Neural progenitor cell (in vitro differentiated cells): Measurements from ENCODE around the gene SNX10. TPM values are rescaled to one million over a fixed set of nuclear protein-coding genes. Genes with fewer than 3 reads are reported as not detected.

Source experiments
- DNase-seq: peaks from one replicate; pipeline ENCODE4 v3.0.0-alpha.2; 2016; ENCODE audit warnings: low spot score
- H2AFZ ChIP-seq: fragments of 200-600 bp; sonication (generic); replicated peaks from 2 replicates; pipeline ENCODE4 v1.6.1; 2016; ENCODE audit warnings: antibody characterized with exemption
- H3F3A ChIP-seq: fragments of 200-600 bp; sonication (generic); 2 replicates; pipeline ENCODE4 v1.6.1; 2016; ENCODE audit warnings: antibody characterized with exemption, low read depth
- H3K27ac ChIP-seq: fragments of 200-600 bp; sonication (generic); 2 replicates; pipeline ENCODE4 v1.5.1; 2016; ENCODE audit warnings: mild to moderate bottlenecking
- H3K27me3 ChIP-seq: fragments of 200-600 bp; sonication (generic); 2 replicates; pipeline ENCODE4 v1.6.1; 2016; ENCODE audit warnings: mild to moderate bottlenecking, moderate library complexity
- H3K36me3 ChIP-seq: fragments of 200-600 bp; sonication (generic); 2 replicates; pipeline ENCODE4 v1.5.1; 2016
- H3K4me1 ChIP-seq: fragments of 200-600 bp; sonication (generic); 2 replicates; pipeline ENCODE4 v1.6.1; 2016; ENCODE audit warnings: mixed run types
- H3K4me2 ChIP-seq: fragments of 200-600 bp; sonication (generic); 2 replicates; pipeline ENCODE4 v1.6.1; 2016
- H3K4me3 ChIP-seq: fragments of 200-600 bp; sonication (generic); 2 replicates; pipeline ENCODE4 v1.5.1; 2016
- H3K79me2 ChIP-seq: fragments of 200-600 bp; sonication (generic); 2 replicates; pipeline ENCODE4 v1.6.1; 2016; ENCODE audit warnings: low read depth
- H3K9ac ChIP-seq: fragments of 200-600 bp; sonication (generic); 2 replicates; pipeline ENCODE4 v1.6.1; 2016
- H3K9me3 ChIP-seq: fragments of 200-600 bp; sonication (generic); 2 replicates; pipeline ENCODE4 v1.5.1; 2016; ENCODE audit warnings: low read depth
- H4K20me1 ChIP-seq: fragments of 200-600 bp; sonication (generic); 2 replicates; pipeline ENCODE4 v1.6.1; 2016; ENCODE audit warnings: low read depth
- H3K27ac Mint-ChIP-seq: 3 replicates; pipeline ENCODE4 v1.8.0; 2021; ENCODE audit warnings: mixed read lengths
- H3K27me3 Mint-ChIP-seq: 2 replicates; pipeline ENCODE4 v1.8.0; 2022; ENCODE audit warnings: low read depth, mild to moderate bottlenecking, inconsistent platforms, moderate library complexity, mixed read lengths; ENCODE audit not compliant: insufficient read depth
- H3K36me3 Mint-ChIP-seq: 3 replicates; pipeline ENCODE4 v1.8.0; 2021; ENCODE audit warnings: mixed read lengths
- H3K4me1 Mint-ChIP-seq: 3 replicates; pipeline ENCODE4 v1.8.0; 2021; ENCODE audit warnings: mixed read lengths
- H3K4me3 Mint-ChIP-seq: 3 replicates; pipeline ENCODE4 v1.8.0; 2021; ENCODE audit warnings: mild to moderate bottlenecking, moderate library complexity, mixed read lengths
- H3K9me3 Mint-ChIP-seq: 3 replicates; pipeline ENCODE4 v1.8.0; 2020; ENCODE audit warnings: mixed read lengths
- CTCF ChIP-seq: fragments of 200-600 bp; sonication (generic); IDR thresholded peaks from 2 replicates; pipeline ENCODE4 v1.5.1; 2017; ENCODE audit warnings: antibody characterized with exemption, mild to moderate bottlenecking
- EZH2 ChIP-seq: fragments of 200-600 bp; sonication (generic); IDR thresholded peaks from 2 replicates; pipeline ENCODE4 v1.6.1; 2017; ENCODE audit warnings: antibody characterized with exemption, mild to moderate bottlenecking, moderate library complexity
- EZH2phosphoT487 ChIP-seq: fragments of 200-600 bp; sonication (generic); IDR thresholded peaks from 2 replicates; pipeline ENCODE4 v1.6.1; 2017; ENCODE audit warnings: antibody characterized with exemption
- total RNA-seq: library from RNA; depleted of rRNA; stranded (reverse); fragments of >200 nt; gene quantifications from 2 replicates; pipeline ENCODE4 v1.2.3, GENCODE V29; 2015; ENCODE audit warnings: low replicate concordance

The SNX10 gene
- total RNA-seq, 1 donor from 2014 or later: 29.6 TPM

GRCh38 chr7:26320878-26321277 lies 29.2 kb downstream of the SNX10 start:
- Mint-ChIP-seq H3K36me3 (no peaks in the 10 kb centered on the region), H3K27me3 (peaks cover 5% of the 10 kb centered on the region)

GRCh38 chr7:26321435-26321834 lies 29.8 kb downstream of the SNX10 start:
- no peak overlapping the region for H3K4me3 ChIP-seq
- Mint-ChIP-seq H3K27ac (peak overlapping the region; percentile 4), H3K27me3 (peaks cover 5% of the 10 kb centered on the region), H3K4me1 (peaks cover 15% of the 10 kb centered on the region), H3K4me3 (no peak overlapping the region), H3K36me3 (no peaks in the 10 kb centered on the region), H3K9me3 (no peaks in the 10 kb centered on the region)
- no peaks in the 10 kb centered on the region for H3K79me2 ChIP-seq
- TF ChIP-seq CTCF (no peak), EZH2phosphoT487 (no peak), EZH2 (no peak)
- no peak overlapping the region for H3K9ac ChIP-seq
- H3K27ac ChIP-seq: no peak overlapping the region
- no peak overlapping the region for H3K4me2 ChIP-seq
- no peak overlapping the region for H2AFZ ChIP-seq
- H3K9me3 ChIP-seq: no peaks in the 10 kb centered on the region
- H4K20me1 ChIP-seq: no peaks in the 10 kb centered on the region
- no peaks in the 10 kb centered on the region for H3K27me3 ChIP-seq
- H3F3A ChIP-seq: no peaks in the 10 kb centered on the region
- H3K36me3 ChIP-seq: no peaks in the 10 kb centered on the region
- DNase-seq: no peak
- no peaks in the 10 kb centered on the region for H3K4me1 ChIP-seq

More at GRCh38 chr7:26320878-26321277, 29.2 kb downstream of the SNX10 start:
- Histone ChIP-seq H3K27me3 (no peaks in the 10 kb centered on the region), H3F3A (no peaks in the 10 kb centered on the region), H3K79me2 (no peaks in the 10 kb centered on the region), H3K27ac (no peak overlapping the region), H3K9me3 (no peaks in the 10 kb centered on the region), H3K4me1 (no peaks in the 10 kb centered on the region), H3K4me3 (no peak overlapping the region), H2AFZ (no peak overlapping the region), H3K9ac (no peak overlapping the region), H3K36me3 (no peaks in the 10 kb centered on the region), H4K20me1 (no peaks in the 10 kb centered on the region), H3K4me2 (no peak overlapping the region)
- H3K4me3 Mint-ChIP-seq: no peak overlapping the region
- DNase-seq: no peak
- H3K27ac Mint-ChIP-seq: no peak overlapping the region
- no peak for TF ChIP-seq CTCF
- TF ChIP-seq EZH2: no peak
- TF ChIP-seq EZH2phosphoT487: no peak
- no peaks in the 10 kb centered on the region for H3K9me3 Mint-ChIP-seq
- peaks cover 15% of the 10 kb centered on the region for H3K4me1 Mint-ChIP-seq

- Mint-ChIP-seq H3K4me1 (peaks cover 9% of the 10 kb centered on the region), H3K27me3 (peaks cover 10% of the 10 kb centered on the region), H3K9me3 (peaks cover 3% of the 10 kb centered on the region), H3K4me3 (no peak overlapping the region), H3K36me3 (no peaks in the 10 kb centered on the region), H3K27ac (no peak overlapping the region)
- Histone ChIP-seq H3K4me3 (no peak overlapping the region), H4K20me1 (no peaks in the 10 kb centered on the region), H3K79me2 (no peaks in the 10 kb centered on the region), H3K27me3 (no peaks in the 10 kb centered on the region), H2AFZ (no peak overlapping the region), H3K27ac (no peak overlapping the region), H3K4me2 (no peak overlapping the region), H3K4me1 (no peaks in the 10 kb centered on the region), H3K9ac (no peak overlapping the region), H3K9me3 (no peaks in the 10 kb centered on the region), H3K36me3 (no peaks in the 10 kb centered on the region), H3F3A (no peaks in the 10 kb centered on the region)
- TF ChIP-seq EZH2 (no peak), CTCF (no peak), EZH2phosphoT487 (no peak)
- no peak for DNase-seq
Measured at GRCh38 chr7:26326211-26326610, 34.5 kb downstream of the SNX10 start.
